ENCODE data around the gene PRSS16.

DNA sequence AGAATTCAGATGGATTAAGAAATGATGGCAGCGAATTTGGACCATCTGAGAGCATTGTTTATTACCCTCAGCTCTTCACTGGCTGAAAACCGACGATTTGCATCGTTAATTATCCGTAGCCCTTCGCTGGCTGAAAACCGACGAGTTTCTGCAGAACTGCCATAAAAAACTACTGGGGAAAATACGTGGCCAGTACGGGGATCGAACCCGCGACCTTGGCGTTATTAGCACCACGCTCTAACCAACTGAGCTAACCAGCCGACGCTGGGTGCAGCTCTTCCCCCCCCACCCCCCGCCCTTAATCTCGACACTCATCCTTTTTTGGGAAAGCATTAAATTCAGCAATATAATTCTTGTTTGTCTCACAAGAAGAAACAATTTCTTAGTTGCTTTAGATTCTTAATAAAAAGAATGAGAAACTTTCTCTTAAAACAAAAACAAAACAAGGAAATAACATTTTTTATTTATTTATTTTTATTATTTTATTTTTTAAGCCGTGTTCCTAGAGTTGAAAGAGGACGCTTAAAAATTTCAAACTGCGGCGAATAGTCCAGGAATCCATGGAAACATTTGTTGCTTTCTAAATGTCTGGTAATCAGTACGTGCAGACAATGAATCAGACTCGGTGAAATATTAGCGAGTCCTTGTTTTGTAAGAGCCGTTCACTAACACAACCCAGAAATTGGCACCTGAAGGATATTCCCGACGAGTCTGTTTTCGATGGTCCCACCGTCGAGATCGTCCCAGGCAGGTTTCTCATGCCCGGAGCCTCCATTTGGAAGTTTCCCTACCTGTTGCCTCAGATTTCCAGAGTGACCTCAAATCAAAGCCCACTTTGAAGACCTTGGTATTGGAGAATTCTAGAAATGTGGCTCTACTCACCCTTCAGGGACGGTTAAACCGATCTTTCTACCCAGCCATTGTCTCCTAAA lies 27.8 kb downstream of the PRSS16 start:
- TF ChIP-seq CTCF (IDR thresholded peaks at IDR 0.05), result no peak
- no peak for TF ChIP-seq ZFX (IDR thresholded peaks at IDR 0.05; ENCODE audit: borderline replicate concordance)
